Effector memory CD8-positive, alpha-beta T cell (primary cell): ENCODE data around the gene GTPBP2.
"Not testable (repeated sequence)": the region's sequence is repeated elsewhere in the genome, so short reads cannot be mapped to it uniquely, and the experiment has no call there.

Experiments used
- ATAC-seq: fragments of 150-1000 bp; cut with Tn5 transposase; replicated peaks from 2 replicates; pipeline ENCODE4 v1.10.0; 2021; ENCODE audit warnings: mild to moderate bottlenecking, moderate library complexity
- DNase-seq, 3 experiments: peaks; one replicate each; pipeline ENCODE4 v3.0.0; 2021
- H3K27ac Mint-ChIP-seq, 2 donors: one replicate each; pipeline ENCODE4 v1.8.0; 2022; ENCODE audit warnings: mild to moderate bottlenecking in 2 of 2, mixed read lengths in 2 of 2, moderate library complexity in 2 of 2
- H3K27me3 Mint-ChIP-seq, 2 donors: one replicate each; pipeline ENCODE4 v1.8.0; 2022; ENCODE audit warnings: mixed read lengths in 2 of 2
- H3K36me3 Mint-ChIP-seq: one replicate; pipeline ENCODE4 v1.8.0; 2022; ENCODE audit warnings: mild to moderate bottlenecking, moderate library complexity, mixed read lengths; ENCODE audit not compliant: insufficient read depth
- H3K4me1 Mint-ChIP-seq, 2 donors: one replicate each; pipeline ENCODE4 v1.8.0; 2022; ENCODE audit warnings: low read depth in 2 of 2, mixed read lengths in 2 of 2
- H3K4me3 Mint-ChIP-seq, 2 donors: one replicate each; pipeline ENCODE4 v1.8.0; 2022; ENCODE audit warnings: mild to moderate bottlenecking in 2 of 2, mixed read lengths in 2 of 2, moderate library complexity in 2 of 2
- H3K9me3 Mint-ChIP-seq, 2 donors: one replicate each; pipeline ENCODE4 v1.8.0; 2022; ENCODE audit warnings: mixed read lengths in 2 of 2

GTPBP2 gene

DNA sequence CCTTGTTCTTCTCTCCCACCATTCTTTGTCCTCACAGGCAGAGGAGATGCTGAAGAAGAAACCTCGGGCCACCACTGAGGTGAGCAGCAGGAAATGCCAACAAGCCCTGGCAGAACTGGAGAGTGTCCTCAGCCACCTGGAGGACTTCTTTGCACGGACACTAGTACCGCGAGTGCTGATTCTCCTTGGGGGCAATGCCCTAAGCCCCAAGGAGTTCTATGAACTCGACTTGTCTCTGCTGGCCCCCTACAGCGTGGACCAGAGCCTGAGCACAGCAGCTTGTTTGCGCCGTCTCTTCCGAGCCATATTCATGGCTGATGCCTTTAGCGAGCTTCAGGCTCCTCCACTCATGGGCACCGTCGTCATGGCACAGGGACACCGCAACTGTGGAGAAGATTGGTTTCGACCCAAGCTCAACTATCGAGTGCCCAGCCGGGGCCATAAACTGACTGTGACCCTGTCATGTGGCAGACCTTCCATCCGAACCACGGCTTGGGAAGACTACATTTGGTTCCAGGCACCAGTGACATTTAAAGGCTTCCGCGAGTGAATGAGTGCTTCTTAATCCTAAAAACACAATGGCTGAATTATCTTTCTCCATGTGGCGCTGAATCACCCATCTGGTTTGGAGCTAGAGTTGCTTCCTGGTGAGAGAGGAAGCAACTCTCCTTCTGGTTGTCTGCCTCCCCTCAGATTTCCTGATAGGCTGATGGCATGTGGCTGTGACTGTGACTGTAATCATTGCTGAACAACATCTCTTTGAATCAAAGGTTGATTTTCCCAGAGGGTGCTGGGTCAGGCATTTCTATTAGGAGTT lies 11.1 kb upstream of the GTPBP2 start:
- H3K36me3 Mint-ChIP-seq, result peaks cover 50% of the 10 kb centered on the region
- ATAC-seq (no peak), DNase-seq (no peak)
- H3K4me1 Mint-ChIP-seq, result peaks cover 41 to 49% of the 10 kb centered on the region in 2 donors
- H3K9me3 Mint-ChIP-seq, result no peaks in the 10 kb centered on the region
- H3K4me3 Mint-ChIP-seq, result peak overlapping the region in 1 of 2 donors; percentile 21
- H3K27ac Mint-ChIP-seq, result peak overlapping the region in 1 of 2 donors; percentile 11
- no peaks in the 10 kb centered on the region for H3K27me3 Mint-ChIP-seq

DNA sequence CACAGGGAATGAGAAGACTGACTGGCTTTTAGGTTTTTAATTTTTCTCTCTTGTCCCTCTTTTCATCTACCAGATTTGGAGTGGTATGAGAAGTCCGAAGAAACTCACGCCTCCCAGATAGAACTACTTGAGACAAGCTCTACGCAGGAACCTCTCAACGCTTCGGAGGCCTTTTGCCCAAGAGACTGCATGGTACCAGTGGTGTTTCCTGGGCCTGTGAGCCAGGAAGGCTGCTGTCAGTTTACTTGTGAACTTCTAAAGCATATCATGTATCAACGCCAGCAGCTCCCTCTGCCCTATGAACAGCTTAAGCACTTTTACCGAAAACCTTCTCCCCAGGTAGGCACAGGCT lies 7.2 kb upstream of the GTPBP2 start:
- H3K4me3 Mint-ChIP-seq, result peak overlapping the region; percentile 98 to 99
- H3K4me1 Mint-ChIP-seq, result peaks cover 40 to 43% of the 10 kb centered on the region in 2 donors
- H3K9me3 Mint-ChIP-seq, result no peaks in the 10 kb centered on the region
- no peaks in the 10 kb centered on the region for H3K27me3 Mint-ChIP-seq
- no peak for DNase-seq
- H3K27ac Mint-ChIP-seq, result peak overlapping the region; percentile 97 to 98
- peak; percentile 9 for ATAC-seq
- H3K36me3 Mint-ChIP-seq, result peaks cover 52% of the 10 kb centered on the region

DNA sequence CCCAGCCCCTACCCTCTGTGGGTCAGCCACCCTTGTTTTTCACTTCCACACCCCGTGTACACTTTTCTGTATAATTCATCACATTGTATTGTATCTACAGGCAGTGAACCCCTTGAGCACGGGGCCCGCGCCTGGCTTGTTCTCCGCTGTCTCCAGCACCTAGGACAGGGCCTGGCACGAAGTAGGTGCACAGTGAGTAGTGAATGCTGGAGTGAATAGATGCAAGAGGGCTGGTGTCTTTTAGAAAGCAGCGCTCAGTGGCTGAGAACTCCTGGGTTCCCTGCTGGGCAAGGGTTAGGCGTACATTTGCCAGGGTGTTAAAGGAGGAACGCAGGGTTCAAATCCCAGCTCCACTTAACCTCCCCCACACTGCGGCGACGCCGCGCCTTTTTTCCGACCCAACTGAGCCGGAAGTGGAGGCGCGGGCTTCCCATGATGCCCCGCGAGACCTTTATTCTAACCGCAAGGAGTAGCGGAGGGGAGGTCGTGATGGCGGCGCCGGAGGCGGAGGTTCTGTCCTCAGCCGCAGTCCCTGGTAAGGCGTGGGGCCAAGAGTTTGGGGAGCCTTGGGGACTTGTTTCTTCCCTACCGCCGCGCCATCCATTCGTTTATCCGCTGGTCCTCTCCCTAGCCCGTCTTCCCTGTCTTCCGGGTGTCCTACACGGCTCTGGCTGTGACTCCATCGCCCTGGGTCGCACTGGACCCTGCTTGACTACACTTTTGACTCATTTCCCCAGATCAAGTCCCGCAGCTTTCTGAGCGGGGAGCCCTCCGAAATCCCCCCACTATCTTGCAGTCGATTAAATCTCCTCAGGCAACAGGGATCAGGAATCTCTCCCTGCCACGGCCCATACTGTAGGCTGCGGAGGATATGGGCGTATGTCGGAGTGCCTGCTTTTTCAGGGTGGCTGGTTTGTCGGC lies 6.6 kb upstream of the GTPBP2 start, which contains the start of gene MAD2L1BP:
TSS of gene MAD2L1BP (plus strand) at position 454 of the 921 bp plus-strand sequence. CDS start at position 490, 36 bp downstream.
- H3K27me3 Mint-ChIP-seq, result no peaks in the 10 kb centered on the region
- H3K27ac Mint-ChIP-seq, result peak within 1 kb of the TSS; percentile 97 to 98
- H3K9me3 Mint-ChIP-seq, result no peaks in the 10 kb centered on the region
- peaks cover 38 to 43% of the 10 kb centered on the region in 2 donors for H3K4me1 Mint-ChIP-seq
- ATAC-seq (peak; percentile 92), DNase-seq (peak; percentile 74 to 79 (median 77))
- H3K36me3 Mint-ChIP-seq, result peaks cover 46% of the 10 kb centered on the region
- peak within 1 kb of the TSS; percentile 98 to 99 for H3K4me3 Mint-ChIP-seq

DNA sequence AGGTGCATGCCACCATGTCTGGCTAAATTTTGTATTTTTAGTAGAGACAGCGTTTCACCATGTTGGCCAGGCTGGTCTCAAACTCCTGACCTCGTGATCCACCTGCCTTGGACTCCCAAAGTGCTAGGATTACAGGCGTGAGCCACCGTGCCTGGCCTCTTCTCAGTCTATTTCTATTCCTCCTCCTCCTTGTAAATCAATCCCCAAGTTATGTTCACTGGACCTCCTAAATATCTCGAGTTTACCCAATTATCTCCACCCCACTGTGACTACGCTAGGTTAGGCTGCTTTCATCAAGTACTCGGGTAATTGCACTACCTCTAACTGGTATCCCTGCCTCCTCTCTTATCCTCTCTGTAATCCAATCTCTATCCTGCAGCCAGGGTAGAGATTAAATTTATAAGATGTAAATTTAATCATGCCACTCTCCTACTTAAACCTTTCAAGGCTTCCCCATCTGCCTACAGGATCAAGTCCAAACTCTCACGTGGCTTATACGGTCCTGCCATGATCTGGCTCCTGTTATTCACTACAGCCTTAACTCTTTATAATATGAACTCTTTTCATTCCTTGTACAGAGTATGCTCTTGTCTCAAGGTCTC lies 5.7 kb upstream of the GTPBP2 start:
- Mint-ChIP-seq H3K27me3 (no peaks in the 10 kb centered on the region), H3K4me3 (peak overlapping the region; percentile 98 to 99), H3K36me3 (peaks cover 44% of the 10 kb centered on the region), H3K4me1 (peaks cover 39 to 41% of the 10 kb centered on the region in 2 donors), H3K9me3 (no peaks in the 10 kb centered on the region), H3K27ac (peak overlapping the region; percentile 97 to 98)
- DNase-seq, result no peak
- ATAC-seq, result no peak

DNA sequence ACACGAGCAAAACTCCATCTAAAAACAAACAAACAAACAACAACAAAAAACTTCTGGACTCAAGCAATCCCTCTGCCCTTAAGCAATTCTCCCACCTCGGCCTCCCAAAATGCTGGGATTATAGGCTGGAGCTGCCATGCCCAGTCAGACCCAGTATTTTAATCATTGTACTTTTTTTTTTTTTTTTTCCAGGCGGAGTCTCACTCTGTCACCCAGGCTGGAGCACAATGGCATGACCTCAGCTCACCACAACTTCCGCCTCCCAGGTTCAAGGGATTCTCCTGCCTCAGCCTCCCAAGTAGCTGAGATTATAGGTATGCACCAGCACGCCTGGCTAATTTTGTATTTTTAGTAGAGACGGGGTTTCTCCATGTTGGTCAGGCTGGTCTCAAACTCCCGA lies 3.9 kb upstream of the GTPBP2 start:
- Mint-ChIP-seq H3K4me1 (peaks cover 32 to 39% of the 10 kb centered on the region in 2 donors), H3K36me3 (peaks cover 34% of the 10 kb centered on the region)
- H3K4me3 Mint-ChIP-seq, DNase-seq, H3K27me3 Mint-ChIP-seq, ATAC-seq, H3K27ac Mint-ChIP-seq, H3K9me3 Mint-ChIP-seq: not testable (repeated sequence)

DNA sequence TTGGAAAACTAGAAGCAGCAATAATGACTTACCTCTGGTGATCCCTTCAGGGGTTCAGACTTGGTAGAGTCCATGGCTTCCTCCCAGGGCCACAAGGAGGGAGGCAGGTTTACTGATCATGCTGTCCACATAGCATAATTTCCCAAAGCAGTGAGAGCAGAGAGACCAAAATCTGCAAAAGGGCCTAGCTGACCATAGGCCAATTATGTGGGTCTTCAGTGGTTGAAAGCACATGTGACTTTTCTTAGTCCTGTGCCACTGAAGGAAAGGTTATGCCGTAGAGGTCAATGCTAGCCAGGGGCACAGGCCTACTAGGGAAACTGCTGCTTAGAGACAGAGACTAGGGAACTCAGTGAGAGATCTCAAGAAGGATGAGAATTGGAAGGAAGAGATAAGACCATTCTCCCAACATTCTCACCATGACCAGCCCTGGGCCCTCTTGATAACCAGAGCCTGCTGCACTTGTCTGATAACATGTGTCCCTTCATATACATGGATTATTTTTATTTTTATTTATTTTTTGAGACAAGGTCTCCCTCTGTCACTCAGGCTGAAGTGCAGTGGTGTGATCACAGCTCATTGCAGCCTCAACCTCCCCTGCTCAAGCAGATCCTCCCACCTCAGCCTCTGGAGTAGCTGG lies 2.0 kb upstream of the GTPBP2 start:
- H3K27ac Mint-ChIP-seq, result no peak overlapping the region
- DNase-seq (no peak), ATAC-seq (no peak)
- peaks cover 26% of the 10 kb centered on the region for H3K36me3 Mint-ChIP-seq
- H3K27me3 Mint-ChIP-seq, result no peaks in the 10 kb centered on the region
- H3K4me1 Mint-ChIP-seq, result peaks cover 37 to 42% of the 10 kb centered on the region in 2 donors
- peak overlapping the region; percentile 20 to 36 for H3K4me3 Mint-ChIP-seq
- no peaks in the 10 kb centered on the region for H3K9me3 Mint-ChIP-seq

DNA sequence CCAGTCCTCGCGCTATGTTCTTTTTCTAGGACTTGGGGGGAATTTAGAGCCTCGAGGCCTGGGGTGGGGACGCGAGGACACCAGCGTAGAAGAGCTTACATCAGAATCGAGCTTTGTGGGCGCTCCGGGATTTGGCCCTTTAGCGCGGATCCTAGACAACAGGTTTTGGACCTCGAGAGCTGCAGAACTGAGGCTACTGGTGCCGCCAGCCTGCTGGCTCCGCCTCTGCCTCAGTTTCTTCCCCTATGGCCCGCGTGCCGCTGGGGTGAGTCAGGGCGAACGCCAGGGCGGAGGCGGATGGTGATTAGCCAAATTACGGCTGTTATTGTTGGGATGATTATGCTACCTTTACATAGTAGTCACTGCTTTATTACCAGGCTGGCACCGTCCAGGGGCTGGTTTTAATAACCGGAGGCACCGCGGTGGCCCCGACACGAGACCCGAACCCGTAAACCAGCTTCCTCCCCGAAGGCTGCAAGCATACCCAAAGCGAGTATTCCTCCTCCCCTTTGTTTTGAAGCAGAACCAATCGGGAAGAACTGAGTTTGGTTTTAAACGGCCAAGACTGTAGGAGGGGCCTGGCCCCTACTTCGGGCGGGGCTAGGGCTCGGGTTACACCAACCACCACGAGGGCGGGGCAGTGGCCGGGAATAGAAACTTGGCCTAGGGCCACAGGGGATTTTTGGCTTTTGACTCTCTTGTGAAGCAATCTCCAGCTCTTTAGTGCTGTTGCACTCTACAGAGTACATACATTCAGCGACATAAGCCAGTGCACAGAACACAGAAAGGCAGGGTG lies 639 bp upstream of the GTPBP2 start:
- peak; percentile 82 to 89 (median 85) for DNase-seq
- H3K27ac Mint-ChIP-seq, result peak overlapping the region; percentile 92 to 97
- peaks cover 24 to 34% of the 10 kb centered on the region in 2 donors for H3K4me1 Mint-ChIP-seq
- peak overlapping the region; percentile 99 for H3K4me3 Mint-ChIP-seq
- no peaks in the 10 kb centered on the region for H3K9me3 Mint-ChIP-seq
- peaks cover 19% of the 10 kb centered on the region for H3K36me3 Mint-ChIP-seq
- no peaks in the 10 kb centered on the region for H3K27me3 Mint-ChIP-seq
- peak; percentile 68 for ATAC-seq

DNA sequence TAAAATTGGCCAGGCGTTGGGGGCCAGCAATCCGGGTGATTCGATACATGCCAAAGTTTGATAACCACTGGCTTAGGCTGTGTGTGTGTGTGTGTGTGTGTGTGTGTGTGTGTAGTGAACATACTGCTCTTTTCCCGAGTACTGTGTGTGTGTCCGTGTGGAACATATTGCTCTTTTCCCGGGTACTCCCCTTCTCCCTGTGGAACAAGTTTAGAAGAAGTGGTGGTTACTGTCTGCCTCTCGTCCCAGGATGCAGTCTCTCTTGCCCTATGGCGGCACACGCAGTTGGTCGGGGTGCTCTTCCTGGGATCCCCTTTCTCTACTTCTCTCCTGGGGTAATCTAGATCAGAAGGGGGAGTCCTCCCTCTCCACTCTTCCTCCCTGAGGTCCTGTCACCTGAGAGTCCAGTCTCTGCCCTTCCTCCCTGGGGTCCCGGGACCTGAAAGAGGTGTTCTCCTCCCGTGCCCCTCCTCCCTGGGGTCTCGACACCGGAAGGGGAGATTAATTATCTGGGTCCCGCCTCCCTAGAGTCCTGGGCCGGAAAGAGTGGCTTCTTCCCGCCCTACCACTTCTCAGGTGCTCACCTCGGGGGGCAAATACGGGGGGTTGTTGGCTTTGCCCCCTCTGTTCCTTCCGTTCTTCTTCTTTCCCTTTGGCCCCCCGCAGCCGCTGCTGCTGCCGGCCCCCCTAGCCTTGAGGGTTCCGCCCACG lies 516 bp downstream of the GTPBP2 start:
- Mint-ChIP-seq H3K36me3 (peaks cover 22% of the 10 kb centered on the region), H3K9me3 (no peaks in the 10 kb centered on the region), H3K27ac (peak overlapping the region; percentile 92 to 97), H3K4me1 (peaks cover 24 to 34% of the 10 kb centered on the region in 2 donors), H3K4me3 (peak overlapping the region; percentile 99), H3K27me3 (no peaks in the 10 kb centered on the region)
- peak; percentile 19 for ATAC-seq
- DNase-seq, result peak; percentile 37 to 46 (median 39)

DNA sequence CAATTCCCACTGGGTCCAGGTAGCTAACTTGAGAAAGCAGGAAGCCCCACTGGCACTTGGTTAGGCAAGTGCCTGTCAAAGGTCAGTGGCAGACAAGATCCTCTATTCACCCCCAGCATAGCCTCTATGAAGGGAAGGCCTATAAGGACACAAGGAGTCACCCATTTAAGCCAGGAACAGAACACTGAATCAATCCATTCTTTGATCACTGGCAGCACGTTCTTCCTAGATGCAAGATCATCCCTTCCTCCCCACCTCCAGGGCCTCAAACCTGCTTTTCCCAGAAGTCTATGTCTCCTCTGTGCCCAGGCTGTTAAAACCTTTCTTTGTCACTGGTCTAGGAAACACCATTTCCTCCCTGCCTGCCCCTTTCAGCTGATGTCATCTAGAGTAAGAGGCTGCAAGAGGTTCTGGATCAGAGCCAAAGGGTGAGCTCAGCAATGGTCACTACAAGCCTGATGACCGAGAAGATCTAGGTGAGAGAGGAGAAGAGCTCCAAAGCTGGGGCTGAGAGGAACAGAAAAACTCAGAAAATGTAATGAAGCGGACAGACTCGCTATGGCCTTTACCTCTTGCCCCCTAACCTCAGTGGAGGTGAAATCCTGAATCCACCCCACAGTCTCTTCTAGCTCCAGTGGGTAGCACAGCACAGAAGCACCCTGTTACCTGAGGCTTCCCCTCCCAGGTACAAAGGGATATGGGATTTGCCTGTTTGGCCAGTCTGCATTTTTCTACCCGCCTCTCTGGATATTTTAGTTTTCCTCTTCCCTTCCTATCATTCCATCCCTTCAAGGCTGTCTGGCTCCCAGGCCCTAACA lies 1.8 kb downstream of the GTPBP2 start:
- Mint-ChIP-seq H3K4me3 (peak overlapping the region; percentile 99), H3K27ac (peak overlapping the region in 1 of 2 donors; percentile 42), H3K27me3 (no peaks in the 10 kb centered on the region), H3K36me3 (peaks cover 27% of the 10 kb centered on the region), H3K4me1 (peaks cover 24 to 34% of the 10 kb centered on the region in 2 donors), H3K9me3 (no peaks in the 10 kb centered on the region)
- no peak for DNase-seq
- ATAC-seq, result no peak

DNA sequence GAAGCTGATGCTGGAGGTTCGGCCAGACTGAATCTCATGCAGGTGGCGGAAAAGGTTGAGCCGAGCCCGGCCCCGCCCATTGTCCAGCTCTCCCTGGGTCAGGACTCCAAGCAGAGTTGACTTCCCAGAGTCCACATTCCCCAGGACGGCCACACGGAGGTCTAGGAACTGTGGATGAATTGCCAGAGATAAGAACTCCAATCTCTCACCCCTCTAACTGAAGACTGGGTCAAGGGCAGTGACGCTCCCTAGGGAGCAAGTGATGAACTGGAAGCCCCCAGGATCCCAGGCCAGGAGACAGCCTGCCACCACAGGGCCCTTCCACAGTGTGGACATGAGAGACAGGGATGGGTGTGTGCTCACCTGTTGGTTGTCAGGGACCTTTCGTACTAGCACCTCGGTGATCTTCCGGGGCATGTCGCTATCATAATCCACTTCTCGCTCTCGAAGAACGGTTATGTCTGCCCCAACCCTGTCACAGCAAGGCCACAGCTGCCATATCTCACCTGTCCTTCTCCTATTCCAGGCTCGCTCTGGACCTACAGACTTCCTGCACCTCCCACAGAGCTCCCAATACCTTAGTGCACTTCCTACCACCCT lies 3.6 kb downstream of the GTPBP2 start:
- Mint-ChIP-seq H3K36me3 (peaks cover 25% of the 10 kb centered on the region), H3K4me3 (no peak overlapping the region), H3K27ac (peak overlapping the region in 1 of 2 donors; percentile 42), H3K27me3 (no peaks in the 10 kb centered on the region), H3K4me1 (peaks cover 24 to 34% of the 10 kb centered on the region in 2 donors), H3K9me3 (no peaks in the 10 kb centered on the region)
- no peak for DNase-seq
- no peak for ATAC-seq

DNA sequence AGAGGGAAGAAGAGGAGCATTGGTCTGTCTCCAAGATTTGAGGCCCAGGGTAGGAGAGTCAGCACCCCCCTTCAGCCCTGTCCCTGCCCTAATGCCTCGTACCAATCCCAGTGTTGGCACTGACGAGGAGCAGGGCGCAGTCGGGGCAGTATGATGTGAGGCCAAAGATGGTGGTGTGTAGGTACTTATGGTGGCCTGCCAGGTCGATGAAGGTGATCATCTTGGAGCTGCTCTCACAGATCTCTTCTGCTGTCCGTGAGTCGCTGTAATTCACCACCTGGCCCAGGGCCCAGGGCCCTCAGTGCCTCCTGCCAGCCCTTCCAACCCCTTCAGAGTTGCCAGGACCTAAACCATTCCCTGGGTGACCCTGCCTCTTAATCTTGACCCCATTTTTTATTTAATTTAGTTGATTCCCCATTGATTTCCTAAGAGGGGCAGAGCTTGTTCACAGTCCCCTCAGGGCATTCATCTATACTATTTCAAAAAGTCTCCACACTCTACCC lies 4.2 kb downstream of the GTPBP2 start:
- H3K27me3 Mint-ChIP-seq, result no peaks in the 10 kb centered on the region
- no peaks in the 10 kb centered on the region for H3K9me3 Mint-ChIP-seq
- ATAC-seq (no peak), DNase-seq (no peak)
- peak overlapping the region in 1 of 2 donors; percentile 75 for H3K27ac Mint-ChIP-seq
- H3K36me3 Mint-ChIP-seq, result peaks cover 24% of the 10 kb centered on the region
- H3K4me3 Mint-ChIP-seq, result no peak overlapping the region
- H3K4me1 Mint-ChIP-seq, result peaks cover 19 to 29% of the 10 kb centered on the region in 2 donors
